ENCODE results near the gene DMD.
"Not testable (repeated sequence)": the region's sequence is repeated elsewhere in the genome, so short reads cannot be mapped to it uniquely, and the experiment has no call there.

Gene DMD

GRCh38 chrX:33149580-33149979 is 61.8 kb downstream of the DMD start:
- DNase-seq: no peak

DNA sequence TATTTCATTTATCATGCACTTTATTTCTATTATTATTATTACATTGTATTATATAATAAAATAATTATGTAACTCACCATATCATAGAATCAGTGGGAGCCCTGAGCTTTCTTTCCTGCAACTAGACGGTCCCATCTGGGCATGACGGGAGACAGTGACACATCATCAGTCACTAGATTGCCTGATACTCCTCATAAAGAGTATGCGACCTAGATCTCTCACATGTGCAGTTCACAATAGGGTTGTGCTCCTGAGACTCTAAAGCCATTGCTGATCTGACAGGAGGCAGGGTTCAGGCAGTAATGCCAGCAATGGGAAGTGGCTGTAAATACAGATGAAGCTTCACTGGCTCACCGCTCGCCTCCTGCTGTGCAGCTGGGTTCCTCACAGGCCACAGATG is 62.3 kb downstream of the DMD start:
- no peak for DNase-seq

DNA sequence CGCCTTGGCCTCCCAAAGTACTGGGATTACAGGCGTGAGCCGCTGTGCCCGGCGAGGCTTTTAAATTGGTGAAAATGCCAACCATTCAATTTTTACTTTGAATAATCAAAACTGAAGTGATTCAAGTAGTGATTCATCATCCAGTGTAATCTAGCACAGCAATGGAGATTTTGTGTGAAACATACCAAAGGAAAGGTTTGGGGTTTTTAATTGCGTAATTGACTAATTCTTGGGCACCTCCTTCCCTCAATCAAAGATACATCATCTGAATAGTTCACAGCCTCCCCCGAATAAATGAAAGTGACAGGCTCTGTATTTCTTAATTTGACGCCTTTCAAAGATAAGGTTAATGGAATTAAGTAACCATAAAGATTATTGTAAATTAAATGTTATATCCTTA is 69.0 kb downstream of the DMD start:
- DNase-seq: no peak

DNA sequence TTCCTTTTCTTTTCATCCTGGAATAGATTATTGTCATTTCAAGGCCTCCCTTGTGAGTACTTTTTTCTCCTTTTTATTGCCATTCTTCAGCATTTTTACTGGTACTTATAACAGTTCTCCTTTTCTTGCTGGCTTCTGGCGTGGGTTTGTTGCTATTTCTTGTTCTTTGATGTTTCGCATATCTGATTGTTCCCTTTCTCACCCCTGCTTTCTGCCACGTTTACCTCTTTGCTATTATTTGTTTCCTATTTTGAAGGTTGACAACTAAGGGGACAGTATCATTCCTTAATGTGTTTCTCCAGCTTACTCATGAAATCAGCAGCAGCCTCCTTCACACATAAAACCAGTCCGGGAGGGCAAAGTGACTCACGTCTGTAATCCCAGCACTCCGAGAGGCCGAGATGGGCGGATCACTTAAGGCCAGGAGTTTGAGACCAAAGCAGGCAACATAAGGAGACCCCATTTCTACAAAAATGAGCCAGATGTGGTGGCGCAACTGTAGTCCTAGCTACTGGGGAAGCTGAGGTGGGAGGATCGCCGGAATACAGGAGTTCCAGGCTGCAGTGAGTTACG is 72.6 kb downstream of the DMD start:
- peak; percentile 20 for DNase-seq

DNA sequence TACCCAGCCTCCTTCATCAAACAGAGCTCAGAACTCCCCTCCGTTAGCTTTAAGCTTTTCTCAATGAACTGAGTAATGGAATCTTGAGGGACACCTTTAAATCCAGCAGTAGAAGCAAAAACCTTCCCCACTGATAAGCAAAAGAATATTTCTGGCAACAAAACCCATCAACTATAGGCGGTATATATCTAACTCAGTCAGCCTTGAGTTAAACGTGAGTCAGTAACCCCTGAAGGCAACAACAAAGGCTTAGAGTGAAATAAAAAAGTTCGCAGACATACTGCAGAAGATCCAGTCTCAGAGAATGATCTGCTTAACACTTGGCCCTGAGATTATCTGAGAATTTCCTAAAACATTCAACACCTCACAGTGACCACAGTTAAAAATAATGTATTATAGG is 77.2 kb downstream of the DMD start:
- DNase-seq: no peak

DNA sequence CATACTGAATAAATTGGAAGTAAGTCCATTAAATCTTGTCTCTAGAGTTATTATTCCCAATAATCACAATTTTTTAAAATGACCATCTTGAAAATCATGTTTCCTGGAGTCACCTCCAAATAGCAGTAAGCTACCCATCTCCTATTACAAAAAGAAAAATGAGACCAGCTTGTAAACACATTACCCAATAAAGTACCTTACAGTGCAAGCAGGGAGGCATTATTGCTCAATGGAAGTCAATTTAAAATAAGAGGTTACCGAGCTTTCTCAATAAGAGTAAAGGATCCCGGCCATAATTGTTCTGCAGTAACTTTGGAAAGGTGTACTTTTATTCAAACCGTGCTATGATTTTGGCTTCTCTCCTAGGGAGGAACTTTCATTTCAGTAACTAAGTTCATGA is 78.0 kb downstream of the DMD start:
- DNase-seq: no peak

DNA sequence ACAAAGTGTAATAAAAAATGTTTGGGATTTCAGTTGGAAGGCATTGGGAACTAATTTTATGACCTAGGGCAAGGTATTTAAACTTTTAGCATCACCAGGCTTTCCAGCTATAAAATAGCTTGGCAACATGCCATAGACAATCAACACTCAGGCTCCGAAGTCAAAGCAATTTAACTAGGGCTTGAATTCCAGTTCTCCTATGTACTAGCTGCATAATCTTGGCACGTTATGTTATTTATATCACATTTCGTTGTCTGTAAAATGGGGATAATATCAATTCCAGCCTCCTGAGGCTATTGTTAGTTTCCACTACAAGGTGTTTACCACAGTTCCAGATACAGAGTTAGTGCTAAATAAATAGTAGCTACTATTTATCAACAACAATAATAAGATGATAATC is 78.8 kb downstream of the DMD start:
- DNase-seq: no peak

DNA sequence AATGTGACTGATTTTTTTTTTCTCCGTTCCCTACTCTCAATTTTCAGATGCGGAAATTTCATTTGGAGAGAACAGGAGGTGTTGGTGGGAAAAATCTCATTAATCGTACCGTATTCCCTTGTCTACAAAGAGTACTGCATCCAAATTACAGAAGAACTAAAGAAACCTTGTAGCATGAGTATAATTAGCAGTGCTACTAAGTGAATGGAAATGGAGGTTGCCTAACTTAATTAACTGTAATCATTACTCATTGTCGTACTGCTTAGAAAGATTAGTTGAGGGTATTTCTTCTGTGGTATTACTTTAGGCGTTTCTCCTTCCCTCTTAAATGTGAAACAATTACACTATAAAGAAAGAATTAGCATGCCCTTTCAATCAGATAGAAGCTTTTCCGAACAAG is 81.7 kb downstream of the DMD start:
- DNase-seq: no peak

- no peak for DNase-seq
Observed at GRCh38 chrX:33128048-33128805, 83.1 kb downstream of the DMD start.

DNA sequence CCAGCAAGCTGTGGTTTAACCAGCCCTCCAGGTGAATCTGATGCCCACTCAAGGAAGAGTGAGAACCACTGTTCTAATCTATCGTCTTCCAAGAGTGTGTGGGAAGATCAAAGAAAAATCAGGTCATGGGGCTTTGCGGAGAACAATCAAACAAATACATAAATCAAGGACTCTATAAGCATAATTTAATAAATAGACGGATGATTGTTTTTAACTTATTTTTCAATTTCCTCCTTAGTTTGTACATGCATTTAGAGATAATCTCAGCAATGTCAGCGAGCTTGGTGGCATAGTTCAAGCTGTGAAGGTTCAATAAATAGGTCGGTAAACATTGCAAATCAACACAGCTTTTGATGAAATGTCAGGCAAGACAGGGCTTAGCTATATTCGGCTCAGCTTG is 84.9 kb downstream of the DMD start:
- DNase-seq: no peak

- no peak for DNase-seq
Observed at GRCh38 chrX:33109858-33110257, 101.5 kb downstream of the DMD start.

DNA sequence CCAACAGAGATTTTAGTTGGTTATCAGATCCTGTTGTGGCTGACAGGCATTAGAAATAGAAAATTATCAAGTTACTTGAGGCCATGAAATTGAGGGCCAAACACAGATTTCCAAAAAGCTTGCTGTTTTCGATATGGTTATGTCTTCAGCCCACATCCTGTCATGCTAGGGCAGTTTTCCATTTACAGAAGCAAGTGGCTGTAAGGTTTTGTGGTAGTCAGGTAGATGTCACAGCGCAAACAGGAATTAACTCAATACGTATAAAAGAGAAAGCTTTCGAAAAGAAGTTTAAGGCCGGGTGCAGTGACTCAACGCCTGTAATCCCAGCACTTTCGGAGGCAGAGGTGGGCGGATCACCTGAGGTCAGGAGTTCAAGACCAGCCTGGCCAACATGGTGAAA is 104.6 kb downstream of the DMD start:
- DNase-seq: no peak

GRCh38 chrX:33095079-33095478 is 116.3 kb downstream of the DMD start:
- DNase-seq: no peak

GRCh38 chrX:33087411-33087810 is 123.9 kb downstream of the DMD start:
- no peak for DNase-seq

GRCh38 chrX:33086886-33087285 is 124.5 kb downstream of the DMD start:
- no peak for DNase-seq

DNA sequence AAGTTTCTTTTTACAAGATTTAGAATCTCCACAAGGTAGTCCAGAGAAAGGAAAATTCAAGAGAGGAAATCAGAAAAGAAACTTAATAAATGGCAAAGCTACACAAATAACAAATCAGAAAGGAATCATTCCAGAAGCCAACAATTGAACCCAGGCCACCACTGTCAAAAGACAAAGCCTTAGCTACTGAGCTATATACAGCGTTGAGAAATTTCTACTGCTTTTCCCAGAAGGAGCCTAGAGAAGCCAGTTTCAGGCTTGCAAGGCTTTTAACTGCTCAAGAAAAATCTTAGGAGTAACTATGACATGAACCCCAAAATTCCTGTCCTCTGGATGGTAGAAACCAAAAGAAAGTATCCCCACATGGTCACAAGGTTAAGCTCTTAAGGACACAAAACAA is 129.0 kb downstream of the DMD start:
- no peak for DNase-seq

- DNase-seq: no peak
Observed at GRCh38 chrX:33078273-33078672, 133.1 kb downstream of the DMD start.

DNA sequence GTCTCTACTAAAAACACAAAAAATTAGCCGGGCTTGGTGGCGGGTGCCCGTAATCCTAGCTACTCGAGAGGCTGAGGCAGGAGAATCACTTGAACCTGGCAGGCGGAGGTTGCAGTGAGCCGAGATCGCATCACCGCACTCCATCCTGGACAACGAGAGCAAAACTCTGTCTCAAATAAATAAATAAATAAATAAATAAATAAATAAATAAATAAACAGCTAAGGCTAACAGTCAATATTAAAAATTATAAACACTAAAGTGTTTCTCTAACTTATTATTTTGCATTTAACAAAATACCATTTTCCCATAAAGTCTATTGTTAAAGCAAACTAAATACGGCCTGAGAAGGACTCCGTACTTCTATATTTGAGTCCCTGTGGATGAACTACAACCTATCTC is 137.7 kb downstream of the DMD start:
- DNase-seq: not testable (repeated sequence)

- DNase-seq: no peak
Observed at GRCh38 chrX:33065415-33065814, 145.9 kb downstream of the DMD start.

GRCh38 chrX:33062041-33062440 is 149.3 kb downstream of the DMD start:
- no peak for DNase-seq

GRCh38 chrX:33053001-33053400 is 158.3 kb downstream of the DMD start:
- no peak for DNase-seq

- DNase-seq: no peak
Observed at GRCh38 chrX:33045882-33046281, 165.5 kb downstream of the DMD start.

DNA sequence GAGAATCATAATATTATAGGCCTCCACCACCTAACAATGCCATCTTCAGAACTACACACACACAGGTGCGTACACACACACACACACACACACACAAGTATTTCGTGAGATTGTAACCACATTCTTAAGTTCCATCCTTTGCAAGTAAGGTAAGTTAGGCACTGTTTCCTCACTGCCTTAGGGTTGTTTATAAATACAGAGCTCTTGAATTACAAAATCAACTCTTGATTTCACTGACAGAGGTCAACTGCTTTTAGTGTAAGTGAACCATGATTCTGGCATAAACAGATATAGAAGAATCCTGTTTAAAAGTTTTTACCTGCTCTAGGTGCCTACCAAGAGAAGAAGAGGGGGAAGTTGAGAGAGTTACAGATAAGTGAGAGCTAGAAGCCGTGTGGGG is 166.1 kb downstream of the DMD start:
- no peak for DNase-seq

DNA sequence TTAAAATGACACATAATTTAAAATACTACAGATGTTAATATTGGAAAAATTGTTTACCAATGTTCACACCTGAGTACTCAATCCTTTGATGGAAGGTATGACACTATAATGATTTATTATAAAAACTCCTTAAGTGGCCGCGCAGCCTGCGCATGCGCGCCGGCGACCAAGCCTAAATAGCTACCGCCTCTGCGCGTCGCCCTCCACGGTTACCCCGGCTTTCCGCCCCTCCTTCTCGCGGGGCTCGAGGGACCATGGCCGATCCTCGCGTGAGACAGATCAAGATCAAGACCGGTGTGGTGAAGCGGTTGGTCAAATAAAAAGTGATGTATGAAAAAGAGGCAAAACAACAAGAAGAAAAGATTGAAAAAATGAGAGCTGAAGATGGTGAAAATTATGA is 170.2 kb downstream of the DMD start:
- no peak for DNase-seq

DNA sequence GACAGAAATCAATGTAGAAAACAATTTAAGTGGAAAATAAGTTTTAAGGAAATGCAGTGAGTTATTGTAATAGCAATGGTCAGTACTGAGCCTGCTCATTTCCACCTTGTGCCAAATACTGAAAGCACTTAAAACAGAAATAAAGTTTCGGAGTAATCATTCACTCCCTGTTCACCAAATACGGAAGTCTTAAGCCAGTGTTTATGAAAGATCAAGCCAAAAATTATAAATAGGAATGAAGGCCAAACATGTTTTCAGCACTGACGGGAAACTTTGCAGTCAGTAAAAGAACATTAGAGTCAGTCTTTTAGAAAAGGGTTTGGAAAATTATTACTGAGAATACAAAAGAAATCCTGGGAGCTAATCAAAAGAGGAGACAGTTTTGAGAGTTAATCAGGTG is 178.6 kb downstream of the DMD start:
- no peak for DNase-seq
